Measurements from ENCODE around the gene ANKRD6.

DNA sequence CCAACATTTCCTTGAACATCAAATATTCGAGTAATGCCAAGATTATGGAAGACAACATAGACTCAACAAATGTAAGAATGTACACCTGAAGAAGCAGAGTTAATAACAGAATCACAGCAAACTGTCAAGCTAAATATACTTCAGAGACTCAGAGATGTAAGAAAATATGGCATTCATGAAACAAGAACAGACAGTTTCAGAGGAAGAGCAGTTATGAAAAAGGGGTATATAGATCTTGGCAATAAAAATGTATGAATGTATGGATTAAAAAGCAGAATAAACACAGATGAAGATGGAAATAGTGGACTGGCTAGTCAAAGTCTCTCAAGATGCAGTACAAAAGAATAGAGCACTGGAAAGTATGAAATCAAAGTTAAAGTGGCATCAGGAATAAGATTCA, 39.3 kb upstream of the ANKRD6 start:
- TF ChIP-seq CTCF (IDR thresholded peaks at IDR 0.05): no peak
- no peak for TF ChIP-seq POLR2A (IDR thresholded peaks at IDR 0.05)
